Measurements from ENCODE around the gene EPAS1.

EPAS1 gene

DNA sequence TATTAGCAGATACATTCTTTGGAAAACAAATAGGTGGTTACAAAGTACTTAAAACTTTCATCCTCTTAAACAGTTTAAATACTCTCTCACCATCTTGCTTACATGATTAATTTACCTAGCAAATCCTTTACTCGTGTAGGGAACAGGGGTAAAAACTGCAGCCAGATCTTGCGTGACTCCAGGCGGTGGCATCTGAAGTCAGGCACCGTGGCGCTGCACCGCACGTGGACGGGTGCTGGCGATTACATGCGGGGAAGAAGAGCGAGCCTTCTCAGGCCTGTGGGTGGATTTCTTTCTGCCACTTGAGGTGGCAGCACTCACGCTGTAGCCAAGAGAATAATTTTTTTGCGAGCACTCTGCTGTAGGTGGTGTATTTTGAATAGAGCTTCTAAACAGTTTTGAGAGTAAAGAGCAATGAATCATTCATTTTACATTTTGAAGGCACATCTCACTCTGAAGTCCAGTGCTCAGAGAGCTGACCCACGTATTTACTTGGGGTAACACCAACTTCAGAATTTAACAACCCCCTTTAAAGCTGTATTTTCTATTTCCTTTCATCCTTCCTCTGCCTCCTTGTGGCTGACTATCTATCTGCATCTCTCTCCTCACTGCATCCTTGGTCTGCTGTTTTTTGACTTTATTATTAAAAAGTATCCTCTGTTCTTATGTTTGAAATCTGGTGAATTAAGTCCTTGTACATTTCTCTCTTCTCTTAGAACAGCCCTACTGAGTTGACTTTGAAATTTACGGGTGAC is 68.9 kb downstream of the EPAS1 start:
- DNase-seq (ENCODE audit: low read depth) = peak; percentile 16

DNA sequence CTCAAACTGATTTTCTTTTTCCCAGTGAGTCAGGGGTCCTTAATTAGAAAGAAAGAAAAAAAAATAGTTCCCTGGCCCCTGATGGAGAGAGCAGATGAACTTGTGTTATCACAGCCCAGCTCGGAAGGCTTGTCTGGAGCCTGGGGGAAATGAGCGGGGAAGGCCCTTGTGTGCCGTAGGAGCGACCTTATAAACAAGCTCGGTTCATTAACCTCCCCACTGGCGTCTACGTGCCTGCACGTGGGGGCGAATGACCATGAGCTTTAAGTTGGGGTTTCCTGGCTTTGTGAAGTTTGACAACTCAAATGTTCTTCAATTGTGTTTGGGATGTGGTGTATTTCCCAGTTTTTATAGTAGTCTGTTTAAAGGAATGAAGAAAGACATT is 69.5 kb downstream of the EPAS1 start:
- no peak for DNase-seq (ENCODE audit: low read depth)

DNA sequence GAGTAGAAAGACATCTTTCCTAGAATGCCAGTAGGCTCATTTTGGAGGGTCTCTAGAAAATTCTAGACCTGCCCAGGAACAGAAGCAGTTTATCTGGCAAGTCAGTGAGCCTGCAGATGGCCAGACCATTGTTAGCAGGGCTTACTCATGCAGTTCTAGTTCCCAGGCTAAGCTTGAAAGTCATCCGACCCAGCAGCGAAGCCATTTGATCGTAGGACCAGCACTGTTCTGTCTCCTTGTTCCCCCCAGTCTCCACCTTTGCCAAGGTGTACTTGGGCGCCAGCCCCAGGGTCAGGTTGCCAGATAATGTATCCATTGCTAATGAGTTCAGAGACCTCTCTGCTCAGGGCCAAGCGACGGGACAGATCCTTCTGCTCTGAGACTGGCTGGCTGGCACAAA is 70.1 kb downstream of the EPAS1 start:
- DNase-seq (ENCODE audit: low read depth) = no peak

DNA sequence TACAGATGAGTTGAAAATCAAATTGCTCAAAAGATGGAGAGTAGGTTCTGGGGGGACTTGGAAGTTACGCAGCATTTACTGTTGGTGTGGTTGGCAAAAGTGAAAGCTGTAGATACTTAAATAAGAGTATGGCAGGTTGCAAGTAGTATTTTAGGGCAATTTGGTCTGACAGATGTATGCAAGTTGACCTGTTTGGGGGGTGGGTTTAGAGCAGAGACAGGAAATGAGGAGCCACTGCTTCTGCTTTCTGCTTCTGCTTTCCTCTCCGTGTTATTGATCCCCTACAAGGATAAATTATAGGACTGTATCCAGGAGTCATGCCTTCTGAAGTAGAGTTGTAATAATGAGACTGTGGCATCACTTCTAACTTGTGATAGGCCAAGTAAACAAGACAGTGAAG is 71.2 kb downstream of the EPAS1 start:
- no peak for DNase-seq (ENCODE audit: low read depth)

DNA sequence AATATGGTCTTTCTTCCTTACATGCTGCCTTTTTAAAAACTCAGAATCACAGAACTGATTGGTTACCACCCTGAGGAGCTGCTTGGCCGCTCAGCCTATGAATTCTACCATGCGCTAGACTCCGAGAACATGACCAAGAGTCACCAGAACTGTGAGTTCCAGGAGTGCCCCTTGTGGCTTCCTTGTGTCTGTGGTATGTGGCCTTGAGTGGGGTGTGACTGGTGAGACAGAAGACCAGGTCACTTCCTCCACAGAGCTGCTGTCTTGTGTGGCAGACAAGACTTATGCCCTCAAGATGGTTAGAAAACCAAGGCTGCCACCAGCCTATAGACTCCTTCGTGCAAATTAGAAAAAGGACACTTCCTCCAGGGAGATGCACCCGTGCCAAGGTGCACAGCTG is 72.6 kb downstream of the EPAS1 start:
- DNase-seq (ENCODE audit: low read depth) = no peak

DNA sequence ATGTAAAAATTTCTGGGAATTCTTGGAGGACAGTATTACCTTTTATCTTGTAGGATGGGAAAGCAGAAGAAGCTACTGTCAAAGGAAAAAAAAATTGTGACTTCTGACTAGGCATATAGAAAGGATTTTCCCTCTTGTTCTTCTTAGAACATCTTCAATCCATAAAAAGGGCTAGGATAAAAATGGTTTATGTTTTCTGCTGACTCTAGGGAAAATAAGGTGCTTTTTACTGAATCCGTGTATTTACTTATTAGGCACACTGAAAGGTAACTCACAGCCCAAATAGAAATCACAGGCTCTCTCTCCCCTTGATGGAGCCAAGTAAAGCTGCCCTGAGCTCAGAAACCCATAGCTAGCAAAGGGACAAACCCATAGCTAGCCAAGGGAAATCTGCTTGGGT is 74.6 kb downstream of the EPAS1 start:
- DNase-seq (ENCODE audit: low read depth) = no peak

DNA sequence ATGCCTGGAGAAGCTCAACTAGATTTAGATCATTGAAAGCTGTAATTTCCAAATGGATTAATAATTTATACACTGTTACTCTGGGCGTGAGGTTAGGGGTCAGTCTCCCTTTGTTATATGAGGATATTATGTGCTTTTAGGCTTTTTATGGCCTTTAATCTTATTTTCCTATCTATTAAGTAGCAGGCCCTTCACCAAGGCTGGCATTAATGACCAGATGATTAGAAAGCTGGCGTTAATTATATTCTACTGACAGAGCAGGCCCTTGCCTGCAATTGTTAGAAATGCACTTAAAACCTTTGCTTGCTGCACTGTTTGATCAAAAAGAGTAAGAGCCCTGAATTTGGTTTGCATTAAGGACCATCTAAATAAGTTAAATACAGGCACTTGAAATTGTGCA is 75.3 kb downstream of the EPAS1 start:
- no peak for DNase-seq (ENCODE audit: low read depth)

DNA sequence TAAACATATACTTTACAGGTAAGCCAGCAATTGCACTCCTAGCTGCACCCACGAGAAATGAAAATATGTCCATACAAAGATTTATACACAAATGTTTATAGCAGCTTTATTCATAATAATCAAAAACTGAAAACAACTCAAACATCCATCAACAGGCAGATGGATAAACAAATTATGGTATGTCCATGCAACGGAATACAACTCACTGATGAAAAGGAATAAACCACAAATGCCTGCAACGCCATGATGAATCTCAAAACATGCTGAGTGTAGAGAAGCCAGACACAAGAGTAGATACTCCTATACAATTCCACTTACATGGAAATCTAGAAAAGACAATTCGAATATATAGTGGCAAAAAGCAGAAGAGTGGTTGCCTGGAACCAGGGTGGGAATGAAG is 76.0 kb downstream of the EPAS1 start:
- no peak for DNase-seq (ENCODE audit: low read depth)

DNA sequence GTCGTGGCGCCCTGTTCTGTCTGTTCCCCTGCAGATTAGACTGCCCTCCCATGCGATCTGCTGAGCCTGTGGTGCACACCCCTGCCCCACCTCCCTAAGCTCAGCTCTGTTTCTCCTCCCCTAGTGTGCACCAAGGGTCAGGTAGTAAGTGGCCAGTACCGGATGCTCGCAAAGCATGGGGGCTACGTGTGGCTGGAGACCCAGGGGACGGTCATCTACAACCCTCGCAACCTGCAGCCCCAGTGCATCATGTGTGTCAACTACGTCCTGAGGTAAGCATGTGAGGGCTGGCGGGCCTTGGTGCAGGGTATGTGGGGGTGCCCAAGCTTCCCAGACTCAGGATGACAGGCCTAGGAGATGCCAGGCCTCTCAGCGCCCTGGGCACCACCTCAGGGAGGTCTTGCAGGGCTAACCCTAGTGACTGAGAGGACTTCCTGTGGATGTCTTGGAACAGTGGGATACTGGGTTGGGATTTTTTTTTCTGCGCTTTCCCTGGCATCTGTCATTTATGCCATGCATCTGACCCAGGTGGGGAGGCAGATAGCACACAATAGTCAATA is 78.4 kb downstream of the EPAS1 start:
- no peak for DNase-seq (ENCODE audit: low read depth)

DNA sequence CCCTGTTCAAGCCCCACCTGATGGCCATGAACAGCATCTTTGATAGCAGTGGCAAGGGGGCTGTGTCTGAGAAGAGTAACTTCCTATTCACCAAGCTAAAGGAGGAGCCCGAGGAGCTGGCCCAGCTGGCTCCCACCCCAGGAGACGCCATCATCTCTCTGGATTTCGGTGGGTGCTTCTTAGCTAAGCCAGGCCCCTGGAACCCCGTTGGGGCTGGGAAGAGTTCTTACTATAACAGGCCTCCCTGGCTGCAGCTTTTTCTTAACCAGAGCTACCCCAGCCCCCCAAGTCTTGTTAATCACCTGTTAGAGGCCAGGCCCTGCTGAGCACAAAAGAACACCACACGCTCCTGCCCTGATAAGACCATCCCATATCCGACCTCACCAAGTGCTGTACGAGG is 79.4 kb downstream of the EPAS1 start:
- DNase-seq (ENCODE audit: low read depth) = no peak

DNA sequence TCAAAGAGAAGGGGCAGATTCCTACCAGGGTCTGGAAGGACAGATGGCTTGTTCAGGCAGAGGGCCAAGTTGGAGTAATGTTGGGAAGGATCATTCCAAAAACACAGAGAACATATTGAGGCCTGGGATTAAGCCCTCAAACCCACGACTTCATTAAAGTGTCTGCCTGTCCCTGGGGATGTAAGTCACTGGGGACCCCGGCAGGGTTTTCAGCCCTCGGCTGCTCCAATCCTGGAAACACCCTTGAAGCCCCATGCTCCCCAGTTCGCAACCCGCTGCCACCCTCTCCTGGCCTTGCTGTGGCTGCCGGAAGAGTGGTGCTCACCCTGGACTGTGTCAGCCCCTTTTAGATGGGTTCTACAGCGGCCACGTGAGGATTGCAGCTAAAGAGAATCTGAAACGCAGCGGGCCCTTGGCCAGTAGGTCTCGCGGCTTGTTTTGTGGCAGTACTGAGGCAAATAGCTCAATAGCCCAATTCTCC is 79.9 kb downstream of the EPAS1 start:
- no peak for DNase-seq (ENCODE audit: low read depth)

DNA sequence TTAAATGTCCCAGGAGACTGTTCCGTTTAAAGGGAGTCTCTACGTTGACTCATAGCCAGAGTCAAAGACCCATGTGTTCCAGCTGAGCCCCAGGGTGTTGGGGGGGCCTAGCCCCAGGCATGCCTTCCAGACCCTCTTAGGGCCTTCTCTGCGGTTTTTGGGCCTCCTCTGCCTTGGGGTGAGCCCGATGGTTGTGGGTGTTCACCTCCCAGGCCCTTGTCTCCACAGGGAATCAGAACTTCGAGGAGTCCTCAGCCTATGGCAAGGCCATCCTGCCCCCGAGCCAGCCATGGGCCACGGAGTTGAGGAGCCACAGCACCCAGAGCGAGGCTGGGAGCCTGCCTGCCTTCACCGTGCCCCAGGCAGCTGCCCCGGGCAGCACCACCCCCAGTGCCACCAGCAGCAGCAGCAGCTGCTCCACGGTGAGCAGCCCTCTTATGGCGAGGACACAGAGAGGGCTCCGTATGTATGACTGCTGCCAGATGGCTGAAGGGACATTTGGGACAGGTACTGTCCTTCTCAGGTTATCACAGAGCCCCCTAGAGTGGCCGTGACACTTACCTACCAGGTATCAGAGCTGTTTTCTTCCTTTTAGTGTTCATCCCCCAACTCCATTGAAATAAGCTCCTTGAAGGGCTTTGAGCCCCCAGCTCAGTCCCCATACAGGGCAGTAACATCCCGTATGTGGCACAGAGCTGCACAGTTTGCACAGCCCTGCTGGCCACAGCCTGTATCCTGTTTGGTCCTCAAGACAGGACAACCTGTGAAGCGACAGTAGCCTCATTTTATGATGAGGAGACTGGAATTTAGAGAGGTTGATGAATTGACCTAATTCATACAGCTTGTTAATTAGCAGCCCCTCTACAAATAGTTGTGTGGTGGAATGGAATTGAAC is 80.7 kb downstream of the EPAS1 start:
- no peak for DNase-seq (ENCODE audit: low read depth)

DNA sequence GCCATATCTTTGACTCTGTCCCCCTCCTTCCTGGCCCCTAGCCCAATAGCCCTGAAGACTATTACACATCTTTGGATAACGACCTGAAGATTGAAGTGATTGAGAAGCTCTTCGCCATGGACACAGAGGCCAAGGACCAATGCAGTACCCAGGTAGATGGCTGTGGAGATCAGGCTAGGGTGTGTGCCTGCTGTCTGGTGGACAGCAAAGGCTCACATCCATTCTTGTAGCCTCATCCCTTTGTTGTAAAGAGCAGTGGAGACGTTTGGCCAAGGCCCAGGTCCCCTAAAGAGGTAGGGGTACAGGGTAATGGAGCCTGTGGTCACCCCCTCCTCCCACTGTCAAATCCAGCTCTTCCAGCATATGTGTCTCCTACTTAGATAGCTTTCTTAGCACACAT is 81.4 kb downstream of the EPAS1 start:
- DNase-seq (ENCODE audit: low read depth) = no peak

DNA sequence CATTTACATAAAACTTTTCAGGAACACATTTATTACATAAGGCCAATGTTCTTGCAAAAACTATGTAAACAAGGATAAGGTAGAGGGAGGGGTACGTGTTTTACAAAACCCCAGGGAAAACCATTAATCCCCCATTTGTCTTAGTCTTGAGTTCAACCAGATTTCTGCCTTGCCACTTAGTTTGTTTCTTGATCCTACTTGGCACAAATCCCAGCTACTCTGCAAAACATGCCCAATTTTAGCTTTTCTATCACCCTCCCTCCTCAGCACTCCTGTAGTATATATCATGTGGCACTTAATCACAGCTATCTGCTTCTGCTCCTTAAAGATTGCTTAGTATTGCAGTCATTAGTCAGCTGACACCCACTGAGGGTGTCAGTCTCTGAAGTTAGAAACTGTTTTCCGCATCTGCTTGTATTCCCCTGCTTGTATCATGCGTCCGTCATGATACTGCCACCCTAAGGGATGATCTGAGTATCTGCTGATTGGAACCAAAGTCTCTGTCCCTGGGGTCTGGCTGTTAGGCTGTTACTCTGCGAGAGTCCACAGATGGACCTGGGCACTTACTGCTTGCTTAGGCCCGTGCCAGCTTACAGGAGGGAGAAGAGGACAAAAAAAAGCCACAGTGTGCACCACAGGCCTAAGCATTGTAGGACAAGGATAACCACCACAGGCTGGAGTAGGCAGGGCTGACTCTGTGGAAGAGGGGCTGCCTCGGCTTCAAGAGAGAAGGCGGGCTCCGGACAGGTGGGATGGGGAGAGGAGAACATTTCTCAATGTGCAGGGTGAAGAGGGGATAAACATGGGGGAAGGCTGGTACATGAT is 82.2 kb downstream of the EPAS1 start:
- peak; percentile 97 for DNase-seq (ENCODE audit: low read depth)

DNA sequence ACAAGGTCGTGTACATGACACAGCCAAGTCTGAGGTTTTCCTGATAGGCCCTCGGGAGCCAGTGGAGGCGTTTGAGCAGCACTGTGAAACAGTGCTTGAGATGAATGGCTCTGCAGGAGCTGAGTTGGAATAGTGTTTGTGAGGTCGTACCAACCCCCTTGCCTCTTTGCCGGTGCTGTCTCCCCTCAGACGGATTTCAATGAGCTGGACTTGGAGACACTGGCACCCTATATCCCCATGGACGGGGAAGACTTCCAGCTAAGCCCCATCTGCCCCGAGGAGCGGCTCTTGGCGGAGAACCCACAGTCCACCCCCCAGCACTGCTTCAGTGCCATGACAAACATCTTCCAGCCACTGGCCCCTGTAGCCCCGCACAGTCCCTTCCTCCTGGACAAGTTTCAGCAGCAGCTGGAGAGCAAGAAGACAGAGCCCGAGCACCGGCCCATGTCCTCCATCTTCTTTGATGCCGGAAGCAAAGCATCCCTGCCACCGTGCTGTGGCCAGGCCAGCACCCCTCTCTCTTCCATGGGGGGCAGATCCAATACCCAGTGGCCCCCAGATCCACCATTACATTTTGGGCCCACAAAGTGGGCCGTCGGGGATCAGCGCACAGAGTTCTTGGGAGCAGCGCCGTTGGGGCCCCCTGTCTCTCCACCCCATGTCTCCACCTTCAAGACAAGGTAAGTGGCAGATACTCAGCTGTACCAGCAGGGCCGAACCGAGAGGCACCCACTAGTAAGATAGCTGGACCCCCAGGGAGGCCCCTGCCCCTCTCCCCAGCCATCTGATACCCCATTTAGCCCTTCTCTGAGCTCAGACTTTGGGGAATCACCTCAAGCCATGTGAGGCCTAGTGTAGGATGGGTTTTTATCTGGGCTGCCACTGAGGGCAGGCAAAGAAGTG is 83.1 kb downstream of the EPAS1 start:
- peak; percentile 42 for DNase-seq (ENCODE audit: low read depth)

DNA sequence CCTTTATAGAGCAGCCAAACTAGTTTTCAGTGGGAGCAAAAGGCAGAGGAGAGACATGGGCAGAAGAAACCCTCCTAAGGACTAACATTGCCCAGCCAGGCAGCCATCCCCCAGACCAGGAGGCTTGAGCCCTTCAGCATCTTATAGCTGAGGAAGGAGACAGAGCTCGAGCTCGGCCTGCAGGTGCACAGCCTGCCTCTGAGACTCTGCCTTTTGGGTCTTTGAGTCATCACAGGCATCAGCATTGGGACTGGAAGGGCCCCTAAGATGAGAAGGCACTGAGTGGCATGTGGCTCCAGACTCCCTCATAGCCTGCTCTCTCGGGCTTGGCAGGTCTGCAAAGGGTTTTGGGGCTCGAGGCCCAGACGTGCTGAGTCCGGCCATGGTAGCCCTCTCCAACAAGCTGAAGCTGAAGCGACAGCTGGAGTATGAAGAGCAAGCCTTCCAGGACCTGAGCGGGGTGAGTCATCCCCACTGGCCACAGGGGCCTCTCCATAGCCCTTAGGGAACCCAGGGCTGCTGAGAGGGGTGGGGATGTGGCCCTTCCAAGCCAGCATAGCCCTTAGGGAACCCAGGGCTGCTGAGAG is 84.1 kb downstream of the EPAS1 start:
- DNase-seq (ENCODE audit: low read depth) = peak; percentile 18

DNA sequence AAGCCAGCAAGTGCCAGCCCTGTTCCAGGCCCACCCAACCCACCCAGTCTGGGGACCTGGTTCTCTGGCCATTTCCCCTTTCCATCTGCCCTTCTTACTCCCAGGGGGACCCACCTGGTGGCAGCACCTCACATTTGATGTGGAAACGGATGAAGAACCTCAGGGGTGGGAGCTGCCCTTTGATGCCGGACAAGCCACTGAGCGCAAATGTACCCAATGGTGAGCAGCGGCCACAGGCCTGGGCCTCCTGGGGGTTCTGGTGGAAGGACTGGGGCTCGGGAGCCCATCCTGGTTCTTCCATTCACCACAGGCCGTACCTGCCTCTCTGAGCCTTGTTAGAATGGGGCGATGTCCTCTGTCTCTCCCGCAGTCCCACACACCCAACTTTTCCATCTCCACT is 84.7 kb downstream of the EPAS1 start:
- DNase-seq (ENCODE audit: low read depth) = no peak

DNA sequence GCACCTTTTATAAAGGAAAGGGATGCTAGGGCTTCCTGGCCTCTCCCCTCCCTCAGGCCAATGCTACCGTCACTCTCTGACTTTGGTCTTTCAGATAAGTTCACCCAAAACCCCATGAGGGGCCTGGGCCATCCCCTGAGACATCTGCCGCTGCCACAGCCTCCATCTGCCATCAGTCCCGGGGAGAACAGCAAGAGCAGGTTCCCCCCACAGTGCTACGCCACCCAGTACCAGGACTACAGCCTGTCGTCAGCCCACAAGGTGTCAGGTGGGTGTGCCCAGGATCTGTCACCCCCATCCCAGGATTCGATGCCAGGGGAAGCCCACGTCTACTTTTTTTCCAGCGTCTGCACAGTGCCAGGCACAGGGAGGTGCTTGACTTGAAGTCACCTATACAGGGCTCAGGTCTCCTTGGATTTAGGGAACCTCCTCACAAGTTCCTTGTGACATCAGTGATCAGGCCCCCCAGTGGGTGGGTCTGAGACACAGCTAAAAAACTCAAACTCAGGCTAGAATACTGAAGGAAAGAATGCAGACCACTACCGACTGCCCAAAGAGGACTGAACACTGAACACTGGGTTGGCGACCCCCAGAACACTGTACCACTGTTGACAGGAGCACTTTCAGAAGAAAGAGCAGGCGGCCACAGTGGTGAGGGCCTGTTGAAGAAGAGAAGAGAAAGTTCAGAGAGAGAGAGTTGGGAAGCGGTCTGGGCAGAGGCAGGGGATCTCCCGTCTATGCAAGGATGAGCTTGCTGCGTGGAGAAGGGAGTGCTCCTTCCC is 85.3 kb downstream of the EPAS1 start:
- DNase-seq (ENCODE audit: low read depth) = no peak

DNA sequence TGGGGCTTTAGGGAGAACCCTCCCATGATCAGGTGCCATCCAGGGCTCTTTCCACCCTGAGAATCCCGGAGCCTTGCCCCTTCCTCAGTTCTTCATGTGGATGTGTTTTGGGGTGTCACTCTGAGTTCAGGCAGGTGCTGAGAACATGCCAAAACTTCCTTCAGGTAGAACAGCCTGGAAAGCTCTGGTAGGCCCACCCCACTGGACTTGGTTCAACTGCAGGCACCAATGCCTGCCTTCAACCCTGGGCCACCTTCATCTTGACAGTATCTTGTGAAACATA is 85.8 kb downstream of the EPAS1 start:
- no peak for DNase-seq (ENCODE audit: low read depth)

DNA sequence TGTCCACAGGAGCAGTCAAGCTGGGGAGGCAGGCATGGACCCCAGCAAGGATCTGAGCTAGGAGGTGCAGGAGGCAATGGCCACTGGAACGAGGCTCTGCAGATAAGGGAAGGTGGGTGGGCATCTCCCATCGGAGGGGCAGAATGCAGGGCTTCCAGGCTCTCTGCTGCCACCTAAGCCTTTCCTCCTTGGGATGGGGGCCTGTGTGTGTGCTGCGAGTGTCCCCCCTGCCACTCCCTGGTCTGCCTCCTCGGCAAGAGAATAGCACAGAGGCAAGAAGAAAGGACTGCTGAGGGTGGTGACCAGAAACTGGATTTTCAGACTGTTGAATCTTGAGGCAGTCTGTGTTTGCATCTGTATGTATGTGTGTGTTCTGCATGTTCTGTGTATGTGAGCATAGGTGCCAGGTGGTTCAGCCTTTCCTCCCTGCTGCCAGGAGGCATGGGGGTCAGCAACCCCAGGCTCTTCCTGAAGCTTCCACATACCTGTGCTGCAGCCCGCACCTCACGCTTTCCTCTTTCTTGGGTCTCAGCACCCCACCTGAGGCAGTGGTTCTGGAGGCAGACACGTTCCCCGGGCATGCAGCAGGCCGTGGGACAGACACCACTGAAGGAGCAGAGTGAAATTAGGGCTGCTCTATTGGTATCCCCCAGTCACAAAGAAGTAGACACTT is 86.7 kb downstream of the EPAS1 start:
- no peak for DNase-seq (ENCODE audit: low read depth)

All from amniotic epithelial cell (primary cell).